Endothelial cell of umbilical vein (primary cell): ENCODE measurements around the gene ERBB3. TPM values are rescaled to one million over a fixed set of nuclear protein-coding genes. Genes with fewer than 3 reads are reported as not detected.

Source experiments
- BruUV-seq: library from RNA; stranded (reverse); fragments of 400-500 nt; replicated peaks from 2 replicates; lab custom pipeline; 2021; lab: Mats Ljungman, UMichigan
- CTCF ChIA-PET: fragments of 300-600, 350-600 bp; sonication (Branson Sonifier 250); formaldehyde crosslinking; loops from one replicate; lab custom pipeline; 2021; ENCODE audit warnings: antibody characterized with exemption, inconsistent platforms; lab: Charles Lee
- POLR2A ChIA-PET: fragments of 300-600, 350-600 bp; sonication (Branson Sonifier 250); formaldehyde crosslinking; loops from one replicate; lab custom pipeline; 2021; ENCODE audit warnings: antibody characterized with exemption, inconsistent platforms; lab: Charles Lee
- DNase-seq: peaks from one replicate; pipeline ENCODE4 v3.0.0-alpha.2; 2011; ENCODE audit warnings: low read depth, low spot score
- FAIRE-seq: peaks from 2 replicates; lab custom pipeline; 2011; peaks lifted over from hg19 to GRCh38; lab: Jason Lieb, UNC
- H2AFZ ChIP-seq: 2 replicates; pipeline ENCODE4 v1.6.0; 2012; ENCODE audit warnings: low read depth, low read length, control low read depth, inconsistent platforms
- H3K27ac ChIP-seq: 2 replicates; pipeline ENCODE4 v1.5.1; 2011; ENCODE audit warnings: low read depth, mild to moderate bottlenecking, control low read depth, low read length, moderate library complexity; ENCODE audit not compliant: insufficient read depth
- H3K27me3 ChIP-seq, 2 experiments: 2 replicates each; pipeline versions ENCODE4 v1.6.0 to v1.6.1; 2011; ENCODE audit warnings: low read length in 2 of 2, mixed read lengths in 1 of 2; ENCODE audit not compliant: control insufficient read depth in 2 of 2, insufficient read depth in 2 of 2
- H3K36me3 ChIP-seq, 2 experiments: 2 replicates in 1 of 2; 3 replicates in 1 of 2; pipeline ENCODE4 v1.5.1; 2011; ENCODE audit warnings: low read length in 2 of 2, mild to moderate bottlenecking in 1 of 2, moderate library complexity in 1 of 2; ENCODE audit not compliant: control insufficient read depth in 2 of 2, insufficient read depth in 2 of 2; ENCODE audit errors: extremely low read depth in 1 of 2
- H3K4me1 ChIP-seq: 3 replicates; pipeline ENCODE4 v1.5.1; 2011; ENCODE audit warnings: mild to moderate bottlenecking, low read length; ENCODE audit not compliant: control insufficient read depth, insufficient read depth; ENCODE audit errors: extremely low read depth
- H3K4me2 ChIP-seq: 2 replicates; pipeline ENCODE4 v1.6.1; 2011; ENCODE audit warnings: low read length, control low read depth, mixed read lengths; ENCODE audit not compliant: insufficient read depth
- H3K4me3 ChIP-seq, 3 experiments: fragments of 200-600 bp in 1 of 3; sonication (generic), shearing (Covaris generic) in 1 of 3; replicated peaks in 1 of 3; 2 replicates each; pipeline ENCODE4 v1.5.1; 2011 to 2016; ENCODE audit warnings: control low read depth in 3 of 3, low read length in 3 of 3, mild to moderate bottlenecking in 2 of 3, inconsistent platforms in 1 of 3, low read depth in 1 of 3, moderate library complexity in 1 of 3; ENCODE audit not compliant: insufficient read depth in 1 of 3
- H3K79me2 ChIP-seq: 2 replicates; pipeline ENCODE4 v1.6.0; 2012; ENCODE audit warnings: low read length, inconsistent platforms; ENCODE audit not compliant: control insufficient read depth, insufficient read depth
- H3K9ac ChIP-seq: replicated peaks from 2 replicates; pipeline ENCODE3; 2011; ENCODE audit warnings: low read length, control low read depth; ENCODE audit not compliant: insufficient read depth; ENCODE audit errors: extremely low read depth
- H3K9me1 ChIP-seq: replicated peaks from 3 replicates; pipeline ENCODE4 v1.6.0; 2011; ENCODE audit warnings: mild to moderate bottlenecking, low read length; ENCODE audit not compliant: control insufficient read depth, insufficient read depth; ENCODE audit errors: extremely low read depth
- H3K9me3 ChIP-seq: replicated peaks from 2 replicates; pipeline ENCODE4 v1.5.1; 2012; ENCODE audit warnings: low read length, inconsistent platforms; ENCODE audit not compliant: control insufficient read depth, insufficient read depth
- H4K20me1 ChIP-seq: replicated peaks from 2 replicates; pipeline ENCODE3; 2011; ENCODE audit warnings: mild to moderate bottlenecking, low read length; ENCODE audit not compliant: control insufficient read depth, insufficient read depth; ENCODE audit errors: extremely low read depth
- CTCF ChIP-seq, 2 donors: IDR thresholded peaks; 1 replicate in 1 of 2; 2 replicates in 1 of 2; pipeline ENCODE4 v1.5.1; 2011; ENCODE audit warnings: low read length in 2 of 2, mild to moderate bottlenecking in 2 of 2, moderate library complexity in 2 of 2, control low read depth in 1 of 2, inconsistent platforms in 1 of 2, low read depth in 1 of 2; ENCODE audit not compliant: insufficient read depth in 1 of 2; ENCODE audit errors: extremely low read depth in 1 of 2
- EZH2 ChIP-seq: IDR thresholded peaks from 2 replicates; pipeline ENCODE4 v1.6.1; 2012; ENCODE audit warnings: borderline replicate concordance, low read depth, mild to moderate bottlenecking, moderate library complexity, low read length, inconsistent platforms; ENCODE audit not compliant: severe bottlenecking
- FOS ChIP-seq: IDR thresholded peaks from 2 replicates; pipeline ENCODE4 v1.6.1; 2011; ENCODE audit warnings: mild to moderate bottlenecking, low read length, moderate library complexity, borderline replicate concordance; ENCODE audit not compliant: insufficient read depth
- GATA2 ChIP-seq: IDR thresholded peaks from 2 replicates; pipeline ENCODE4 v1.7.0; 2011; ENCODE audit warnings: low read depth, mild to moderate bottlenecking, moderate library complexity, mixed read lengths, low read length; ENCODE audit not compliant: insufficient read length, insufficient read depth
- POLR2A ChIP-seq: IDR thresholded peaks from 2 replicates; pipeline ENCODE4 v1.6.1; 2012; ENCODE audit warnings: low read depth, mild to moderate bottlenecking, control low read depth, low read length
- POLR2AphosphoS5 ChIP-seq: IDR thresholded peaks from 2 replicates; pipeline ENCODE4 v1.6.1; 2012; ENCODE audit warnings: low read depth, mild to moderate bottlenecking, control low read depth, low read length, moderate library complexity; ENCODE audit not compliant: insufficient read depth
- dilution Hi-C: fragments of 300-500 bp; cut with MboI; formaldehyde crosslinking; loops from one replicate; pipeline ENCODE4 v1.15.0; 2019; ENCODE audit warnings: low sequenced_read_pairs; ENCODE audit not compliant: extremely low pct_ligation_motif_present
- intact Hi-C: fragments of 100-400 bp; cut with micrococcal nuclease; formaldehyde crosslinking; loops from one replicate; pipeline ENCODE4 v1.10.0; 2022
- polyA plus RNA-seq, 4 experiments: library from polyadenylated mRNA; depleted of rRNA in 3 of 4; stranded (reverse) in 3 of 4; unstranded in 1 of 4; fragments of >200 nt; gene quantifications; 2 replicates each; pipeline versions ENCODE4 v1.2.1 to v1.2.3, GENCODE V29; 2011 to 2012; ENCODE audit warnings: missing spikeins in 1 of 4
- total RNA-seq: library from RNA; stranded (reverse); gene quantifications from 2 replicates; pipeline ENCODE4 v1.2.3, GENCODE V29; 2021
- TF ChIP-seq, protein P1 (sequence below): IDR thresholded peaks from 2 replicates; pipeline ENCODE4 v1.6.1; 2011; ENCODE audit not compliant: insufficient read depth, insufficient read length

ERBB3 gene
- total and polyA plus RNA-seq, 2 donors (not counting 3 experiments of a cell fraction or from before 2014, with no cell fraction given), result 0.11 to 1.5 TPM

DNA sequence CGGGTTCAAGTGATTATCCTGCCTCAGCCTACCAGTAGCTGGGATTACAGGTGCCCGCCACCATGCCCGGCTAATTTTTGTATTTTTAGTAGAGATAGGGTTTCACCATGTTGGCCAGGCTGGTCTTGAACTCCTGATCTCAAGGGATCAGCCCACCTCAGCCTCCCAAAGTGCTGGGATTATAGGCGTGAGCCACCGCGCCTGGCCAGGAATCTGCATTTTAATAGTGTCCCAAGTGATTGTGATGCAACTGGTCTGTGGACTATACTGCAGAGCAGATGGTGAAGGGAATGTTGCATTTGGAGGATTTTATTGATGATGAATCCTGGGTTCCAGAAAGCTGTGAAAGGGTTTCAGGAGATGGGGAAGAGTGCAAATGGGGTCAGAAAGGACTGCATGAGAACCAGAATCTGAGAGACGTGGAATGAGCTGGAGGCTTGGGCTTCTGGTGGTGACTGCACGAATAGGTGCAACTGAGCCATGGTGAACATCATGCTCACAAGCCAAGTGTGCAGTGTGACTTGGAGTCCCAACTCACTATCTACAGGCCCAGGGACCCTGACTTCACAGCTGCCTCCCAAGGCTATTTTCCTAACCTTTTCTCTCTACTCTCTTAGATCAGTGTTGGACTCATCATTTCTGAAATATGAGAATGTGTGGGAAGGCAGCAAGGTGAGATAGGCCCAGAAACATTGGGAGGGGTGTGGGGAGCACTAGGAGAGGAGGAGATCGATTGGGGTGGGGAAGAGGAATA is 33.8 kb upstream of the ERBB3 start:
- Histone ChIP-seq H3K4me3 (no peak overlapping the region), H4K20me1 (peaks cover 3% of the 10 kb centered on the region), H2AFZ (no peak overlapping the region), H3K4me1 (peaks cover 12% of the 10 kb centered on the region), H3K4me2 (no peak overlapping the region), H3K36me3 (peaks cover 8 to 14% of the 10 kb centered on the region in 2 experiments), H3K27me3 (no peaks in the 10 kb centered on the region), H3K9ac (no peak overlapping the region), H3K9me1 (no peaks in the 10 kb centered on the region), H3K27ac (no peak overlapping the region), H3K9me3 (no peaks in the 10 kb centered on the region), H3K79me2 (peaks cover 20% of the 10 kb centered on the region)
- ChIA-PET CTCF (interaction anchor here (1.2 to 4.6 kb wide), 8 partner anchors 14 to 143 kb away, joined by 3 to 28 read pairs (median 8); partner anchors contain the start of genes ERBB3, PA2G4, SMARCC2 and SUOX), POLR2A (interaction anchor here (1.4 to 1.9 kb wide), 2 partner anchors 33 to 58 kb away, joined by 4 read pairs; partner anchors contain the start of gene PA2G4)
- DNase-seq (no peak), FAIRE-seq (no peak)
- TF ChIP-seq GATA2 (no peak), POLR2AphosphoS5 (no peak), FOS (no peak), EZH2 (no peak), CTCF (IDR thresholded peaks at IDR 0.05; ENCODE audit: extremely low read depth in 1 of 2, insufficient read depth in 1 of 2, low read depth in 1 of 2, low read length in 2 of 2) (no peak), POLR2A (peak; percentile 11)
- TF ChIP-seq, protein P1, sequence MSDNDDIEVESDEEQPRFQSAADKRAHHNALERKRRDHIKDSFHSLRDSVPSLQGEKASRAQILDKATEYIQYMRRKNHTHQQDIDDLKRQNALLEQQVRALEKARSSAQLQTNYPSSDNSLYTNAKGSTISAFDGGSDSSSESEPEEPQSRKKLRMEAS, result no peak
- intact Hi-C loops (no loop called here), dilution Hi-C loops (no loop called here)
- BruUV-seq, result no TSS peak
